HepG2 (cell line): ENCODE results near the gene OBSL1. TPM values are rescaled to one million over a fixed set of nuclear protein-coding genes. Genes with fewer than 3 reads are reported as not detected.
A peak's percentile ranks its signal among the peaks of the same experiment; 100 is the strongest.

ENCODE experiments used
- AGO2 ChIP-seq: fragments of 200-400 bp; formaldehyde crosslinking; optimal IDR thresholded peaks from 2 replicates; pipeline ENCODE3; 2017; ENCODE audit warnings: mild to moderate bottlenecking, low read depth, low read length, moderate library complexity
- ARHGAP35 ChIP-seq: sonication (generic); formaldehyde crosslinking; IDR thresholded peaks from 2 replicates; pipeline ENCODE4 v1.9.0; 2022; ENCODE audit warnings: mild to moderate bottlenecking, inconsistent platforms, moderate library complexity, missing genetic modification reagents, borderline replicate concordance
- EED ChIP-seq: sonication (generic); formaldehyde crosslinking; IDR thresholded peaks from 2 replicates; pipeline ENCODE4 v1.5.0; 2020; ENCODE audit warnings: mild to moderate bottlenecking, missing genetic modification reagents
- HCFC1 ChIP-seq: fragments of 150-350 bp; IDR thresholded peaks from 2 replicates; pipeline ENCODE4 v1.6.1; 2014; ENCODE audit warnings: low read depth, low read length
- HNF4G ChIP-seq, 2 experiments: sonication (generic) in 1 of 2; formaldehyde crosslinking in 1 of 2; IDR thresholded peaks; 2 replicates each; pipeline versions ENCODE4 v1.4.0 to v1.6.1; 2011 to 2020; ENCODE audit warnings: borderline replicate concordance in 2 of 2, low read depth in 2 of 2, mild to moderate bottlenecking in 2 of 2, low read length in 1 of 2, missing genetic modification reagents in 1 of 2, moderate library complexity in 1 of 2
- KMT2A ChIP-seq: sonication (generic); formaldehyde crosslinking; IDR thresholded peaks from 2 replicates; pipeline ENCODE4 v1.4.0; 2020; ENCODE audit warnings: missing genetic modification reagents
- PHF8 ChIP-seq: sonication (generic); formaldehyde crosslinking; IDR thresholded peaks from 2 replicates; pipeline ENCODE4 v1.5.0; 2020; ENCODE audit warnings: missing genetic modification reagents
- RARG ChIP-seq: sonication (generic); formaldehyde crosslinking; IDR thresholded peaks from 2 replicates; pipeline ENCODE4 v1.4.0; 2020; ENCODE audit warnings: low read depth, mild to moderate bottlenecking, missing genetic modification reagents
- SNAPC5 ChIP-seq: sonication (generic); formaldehyde crosslinking; IDR thresholded peaks from 2 replicates; pipeline ENCODE4 v1.8.1; 2023; ENCODE audit warnings: mild to moderate bottlenecking, missing genetic modification reagents, borderline replicate concordance
- SP140L ChIP-seq: sonication (generic); formaldehyde crosslinking; IDR thresholded peaks from 2 replicates; pipeline ENCODE4 v1.4.0; 2020; ENCODE audit warnings: missing genetic modification reagents, borderline replicate concordance
- TRAFD1 ChIP-seq: sonication (generic); formaldehyde crosslinking; IDR thresholded peaks from 2 replicates; pipeline ENCODE4 v1.5.1; 2020; ENCODE audit warnings: missing genetic modification reagents, mild to moderate bottlenecking, borderline replicate concordance
- ZBTB8A ChIP-seq: sonication (generic); formaldehyde crosslinking; IDR thresholded peaks from 2 replicates; pipeline ENCODE4 v1.4.0; 2020; ENCODE audit warnings: mild to moderate bottlenecking, low read depth, missing genetic modification reagents, borderline replicate concordance
- ZNF207 ChIP-seq: fragments of 450-650 bp; IDR thresholded peaks from 2 replicates; pipeline ENCODE4 v1.6.1; 2016; ENCODE audit warnings: antibody characterized with exemption, borderline replicate concordance
- ZNF318 ChIP-seq: sonication (generic); formaldehyde crosslinking; IDR thresholded peaks from 2 replicates; pipeline ENCODE4 v1.4.0; 2020; ENCODE audit warnings: mild to moderate bottlenecking, missing genetic modification reagents
- ZNF598 ChIP-seq: sonication (generic); formaldehyde crosslinking; IDR thresholded peaks from 2 replicates; pipeline ENCODE4 v1.5.1; 2020; ENCODE audit warnings: mild to moderate bottlenecking, missing genetic modification reagents, borderline replicate concordance
- ZSCAN25 ChIP-seq: sonication (generic); formaldehyde crosslinking; IDR thresholded peaks from 2 replicates; pipeline ENCODE4 v1.8.0; 2022; ENCODE audit warnings: mild to moderate bottlenecking, missing genetic modification reagents
- polyA plus RNA-seq, 8 experiments: library from polyadenylated mRNA; depleted of rRNA in 3 of 8; stranded (reverse) in 7 of 8; unstranded in 1 of 8; fragments of >200 nt; fragmentation: Illumina TruSeq in 4 of 8; extraction: Trizol in 4 of 8; gene quantifications; 2 replicates each; pipeline versions ENCODE4 v1.2.1 to v1.2.3, GENCODE V29; 2011 to 2016; ENCODE audit warnings: low read depth in 4 of 8, missing spikeins in 1 of 8, mixed read lengths in 1 of 8; ENCODE audit not compliant: insufficient read depth in 1 of 8
- total RNA-seq, 5 experiments: library from RNA; depleted of rRNA; stranded (reverse); fragments of >200 nt; fragmentation: Illumina TruSeq; extraction: Trizol; gene quantifications; 2 replicates each; pipeline ENCODE4 v1.2.3, GENCODE V29; 2016; ENCODE audit warnings: low read depth in 1 of 5

OBSL1 gene
- total and polyA plus RNA-seq, 2 of the 13 experiments (the other 11 are each of a cell fraction or from before 2014, with no cell fraction given), result 86.7 to 218 TPM

- TF ChIP-seq ZNF318 (CRISPR knock-in tag) (no peak), KMT2A (CRISPR knock-in tag) (no peak), ZSCAN25 (CRISPR knock-in tag) (no peak), SNAPC5 (CRISPR knock-in tag) (no peak), AGO2 (peak; percentile 98), RARG (CRISPR knock-in tag) (no peak), TRAFD1 (CRISPR knock-in tag) (no peak), EED (CRISPR knock-in tag) (no peak), PHF8 (CRISPR knock-in tag) (no peak), SP140L (CRISPR knock-in tag) (no peak), ZBTB8A (CRISPR knock-in tag) (no peak), ZNF598 (no peak), ZNF207 (no peak), HCFC1 (no peak), HNF4G (IDR thresholded peaks at IDR 0.05; ENCODE audit: borderline replicate concordance, low read depth, low read length) (no peak), HNF4G (CRISPR knock-in tag; IDR thresholded peaks at IDR 0.05; ENCODE audit: borderline replicate concordance, low read depth) (no peak), ARHGAP35 (CRISPR knock-in tag) (no peak)
Measured at GRCh38 chr2:219562049-219563020, 9.0 kb downstream of the OBSL1 start (continued).
